HG02970 (cell line): Measurements from ENCODE around the gene FNDC3B.

Experiments
- ATAC-seq: cut with Tn5 transposase; IDR thresholded peaks from one replicate; pipeline ENCODE4 v1.9.1; 2021; ENCODE audit warnings: mild to moderate bottlenecking, moderate library complexity, moderate number of reproducible peaks; ENCODE audit not compliant: unreplicated experiment, low FRiP score

Gene FNDC3B

DNA sequence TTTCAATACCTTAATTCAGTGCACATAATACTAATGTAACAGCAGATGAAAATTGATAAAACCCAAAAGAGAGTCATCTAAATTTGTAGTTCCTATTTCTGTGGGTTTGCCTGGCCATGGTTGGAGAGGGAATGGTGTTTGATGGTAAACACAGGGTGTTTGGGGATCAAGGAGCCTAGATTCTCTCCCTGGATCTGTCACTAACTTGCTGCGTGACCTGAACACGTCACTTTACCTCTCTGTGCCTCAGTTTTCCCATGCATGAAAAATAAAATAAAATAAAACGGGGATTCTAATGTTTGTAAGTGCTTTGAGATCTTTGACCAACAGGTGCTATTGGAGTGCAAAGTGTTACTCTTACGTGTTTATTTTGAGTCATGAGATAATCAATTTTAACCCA lies 359.1 kb downstream of the FNDC3B start:
- ATAC-seq, result no peak

- ATAC-seq, result no peak
Measured at GRCh38 chr3:172402090-172402489, 362.7 kb downstream of the FNDC3B start.

DNA sequence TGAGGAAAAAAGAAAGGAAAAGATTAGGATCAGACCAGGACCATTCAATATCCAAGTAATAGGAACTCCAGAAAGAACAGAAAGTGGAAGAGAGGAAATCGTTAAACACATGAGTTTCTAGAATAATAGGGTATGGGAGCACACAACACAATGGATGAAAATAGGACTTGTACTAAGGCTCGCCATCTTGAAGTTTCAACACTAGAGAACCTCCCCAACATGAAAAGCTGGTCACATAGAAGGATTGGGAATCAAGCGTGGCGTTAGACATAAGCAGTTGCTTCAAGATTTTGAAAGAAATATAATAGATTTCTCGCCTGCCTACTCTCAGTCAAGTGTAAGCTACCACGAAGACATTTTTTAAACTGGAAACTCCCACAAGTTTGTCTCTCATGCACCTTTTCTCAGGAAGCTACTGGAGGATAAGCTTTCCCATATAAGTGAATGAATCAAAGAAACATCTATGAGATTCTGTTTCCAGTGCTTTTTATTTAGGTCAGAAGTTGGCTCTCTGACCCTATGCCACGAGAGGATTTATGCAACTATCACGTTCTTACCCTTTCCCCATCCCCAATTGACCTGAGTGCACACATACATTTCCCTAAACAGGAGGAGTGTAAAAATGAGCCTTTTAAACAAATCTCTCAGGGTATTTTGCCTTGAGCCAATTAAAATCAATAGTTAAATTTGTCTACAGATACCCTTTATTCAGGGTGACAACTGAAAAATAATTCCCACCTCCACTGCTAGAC lies 363.7 kb downstream of the FNDC3B start:
- ATAC-seq, result no peak

DNA sequence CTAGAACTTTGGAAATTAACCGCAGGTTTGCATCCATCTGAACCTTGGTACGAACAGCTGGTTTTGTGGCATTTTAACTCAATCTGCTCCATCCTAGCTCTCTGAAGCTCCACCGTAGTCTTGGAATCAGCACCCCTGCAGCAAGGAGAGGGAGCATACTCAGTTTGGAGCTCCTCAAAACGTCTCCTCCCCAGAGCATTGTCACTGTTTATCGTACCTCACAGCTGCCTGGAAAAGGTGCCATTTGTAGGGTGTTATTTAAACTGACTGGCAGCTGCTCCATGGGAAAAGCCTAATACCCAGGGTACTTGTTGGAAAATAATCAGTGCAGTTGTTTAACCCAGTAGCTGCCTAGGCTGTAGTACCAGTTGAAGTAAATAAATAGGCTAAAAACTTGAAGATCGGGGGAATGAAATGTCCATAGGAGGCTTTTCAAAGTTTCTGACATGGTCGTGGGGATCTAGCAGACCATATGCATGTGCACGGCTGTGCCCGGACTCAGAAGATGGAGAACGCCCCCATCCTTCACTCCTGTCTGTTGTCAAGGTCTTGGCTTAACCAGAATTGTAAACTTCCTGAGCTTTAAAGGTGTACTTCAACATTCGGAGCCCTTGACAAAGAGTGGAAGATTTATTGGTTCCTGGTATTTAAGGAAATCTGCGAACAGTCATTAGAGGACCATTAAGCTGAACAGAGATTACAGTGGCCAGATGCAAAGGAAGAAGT lies 365.0 kb downstream of the FNDC3B start:
- no peak for ATAC-seq

DNA sequence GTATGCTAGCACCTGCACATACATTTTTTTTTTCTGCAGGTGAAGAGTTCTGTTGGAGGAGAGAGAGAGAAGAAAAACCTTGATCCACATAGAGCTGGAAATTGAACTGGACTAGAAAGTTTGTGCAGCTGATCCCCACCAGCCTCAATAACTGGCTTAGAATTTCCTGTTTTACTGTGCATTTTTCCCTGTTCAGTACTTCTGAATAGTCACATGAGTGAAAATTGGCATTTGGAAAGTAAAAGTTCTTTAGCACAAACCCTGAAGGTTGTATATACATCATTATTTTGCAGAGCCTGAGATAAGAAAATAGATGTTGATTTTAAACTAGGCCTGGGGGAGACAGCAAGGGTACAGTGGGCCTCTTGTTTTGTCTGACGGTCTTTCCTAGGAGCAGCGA lies 366.5 kb downstream of the FNDC3B start:
- ATAC-seq, result no peak

- no peak for ATAC-seq
Measured at GRCh38 chr3:172407872-172408271, 368.5 kb downstream of the FNDC3B start.

DNA sequence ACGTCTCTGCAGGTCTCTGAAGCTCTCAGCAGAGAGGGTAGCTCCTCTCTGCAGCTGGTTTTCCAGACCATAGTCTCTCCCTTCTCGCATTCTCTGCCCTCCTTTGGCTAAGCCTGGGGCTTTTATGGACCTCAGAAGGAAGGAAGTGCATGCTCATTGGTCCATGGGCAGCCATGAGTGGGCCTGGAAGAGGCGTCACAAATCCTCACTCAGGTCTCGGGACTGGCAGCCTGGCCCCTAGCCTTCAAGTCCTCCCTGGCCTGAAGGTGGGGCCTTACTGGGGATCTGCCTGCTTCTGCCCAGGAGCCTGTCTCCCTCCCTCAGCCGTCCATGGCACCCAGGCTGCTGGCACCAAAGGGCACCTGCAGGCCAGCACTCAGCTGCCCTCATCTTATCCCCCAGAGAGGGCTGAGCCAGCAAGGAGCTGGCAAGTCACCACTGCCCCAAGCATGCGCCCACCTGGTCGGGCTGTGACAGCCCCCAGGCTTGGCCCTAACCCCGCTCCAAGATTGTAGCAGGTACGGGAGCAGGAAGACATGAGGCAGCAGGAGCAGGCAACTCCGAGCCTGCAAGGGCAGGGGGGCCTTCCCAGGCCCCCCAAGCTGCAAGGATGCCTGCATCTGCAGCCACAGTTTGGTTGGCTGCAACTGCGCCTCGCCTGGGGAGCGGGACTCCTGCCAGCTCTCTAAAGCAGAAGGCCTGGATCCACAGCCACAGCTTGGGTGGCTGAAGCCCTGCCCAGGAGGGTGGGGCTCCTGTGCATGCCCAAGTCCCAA lies 371.5 kb downstream of the FNDC3B start:
- no peak for ATAC-seq

GRCh38 chr3:172411478-172411947 lies 372.1 kb downstream of the FNDC3B start:
- ATAC-seq, result no peak

- ATAC-seq, result no peak
Measured at GRCh38 chr3:172415323-172415722, 375.9 kb downstream of the FNDC3B start.

- ATAC-seq, result no peak
Measured at GRCh38 chr3:172437713-172438112, 398.3 kb downstream of the FNDC3B start.

DNA sequence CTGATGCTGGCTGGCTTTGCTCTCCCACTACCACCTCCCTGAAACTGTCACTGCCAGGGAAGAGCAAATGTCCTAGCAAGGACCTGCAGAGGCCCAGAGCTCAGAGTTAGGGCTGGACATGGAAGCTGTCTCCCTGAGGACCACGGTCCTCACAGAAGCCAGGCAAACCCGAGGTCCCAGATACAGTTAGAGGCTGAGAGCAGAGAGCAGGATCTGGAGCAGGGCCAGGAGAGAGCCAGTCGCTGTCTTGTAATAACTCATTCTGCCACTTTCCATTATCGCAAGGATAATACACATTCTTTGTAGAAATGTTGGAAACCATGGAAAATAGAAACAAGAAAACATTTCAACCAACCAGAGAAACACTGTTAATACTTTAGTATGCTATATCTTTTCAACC lies 398.8 kb downstream of the FNDC3B start:
- ATAC-seq, result no peak

DNA sequence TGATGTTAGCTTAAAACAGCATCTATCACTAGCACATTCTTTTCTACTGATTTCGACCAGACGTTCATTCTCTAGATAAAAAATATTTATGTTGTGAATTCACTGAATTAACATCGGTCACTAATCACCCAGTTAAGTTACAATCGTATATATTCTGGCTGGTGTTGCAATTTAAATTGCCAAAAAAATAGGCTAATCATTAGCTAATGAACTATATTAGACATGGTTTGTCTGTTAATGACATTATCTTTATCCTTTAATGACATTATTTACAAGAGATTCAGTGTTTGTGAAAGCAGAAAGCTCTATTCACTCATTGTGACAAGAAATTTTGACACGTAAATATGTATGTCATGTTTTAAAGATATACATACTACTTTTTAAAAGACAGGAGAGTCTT lies 402.2 kb downstream of the FNDC3B start:
- ATAC-seq, result no peak

DNA sequence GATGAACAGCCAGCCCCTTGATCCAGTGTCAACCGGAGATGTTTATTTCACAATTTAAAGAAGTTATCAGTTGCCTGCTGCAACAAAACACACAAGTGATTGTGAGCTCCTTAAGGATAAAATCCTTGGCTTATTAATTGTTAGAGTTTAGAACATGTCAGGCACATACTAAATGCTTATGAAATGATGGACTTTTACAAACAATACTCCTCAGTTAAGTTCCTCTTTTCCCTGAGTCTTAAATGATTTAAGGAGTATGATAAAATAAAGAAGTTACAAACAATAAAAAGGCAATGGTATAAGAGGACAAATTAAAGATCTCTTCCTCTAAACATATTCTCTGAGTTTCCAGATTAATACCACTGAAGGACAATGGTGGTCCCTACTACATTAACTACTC lies 403.2 kb downstream of the FNDC3B start:
- no peak for ATAC-seq

DNA sequence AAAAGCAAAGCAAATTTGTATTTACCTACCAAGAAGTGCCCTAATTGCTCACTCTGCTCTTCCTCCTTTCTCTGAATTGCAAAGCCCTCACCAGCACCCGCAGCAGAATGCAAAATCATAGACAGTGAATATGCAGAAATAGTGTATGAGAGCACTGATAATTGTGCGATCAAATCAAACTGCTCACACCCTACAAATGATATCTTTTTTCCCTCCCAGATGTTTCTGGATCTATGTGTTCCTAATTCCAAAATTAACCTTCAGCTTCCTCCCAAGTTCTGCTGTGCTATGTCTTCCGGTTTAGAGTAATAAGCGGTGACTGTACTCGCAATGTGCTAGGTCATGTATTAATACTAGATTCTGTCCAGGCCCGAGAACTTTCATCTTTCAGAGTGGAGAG lies 405.4 kb downstream of the FNDC3B start:
- ATAC-seq, result no peak

GRCh38 chr3:172446198-172446597 lies 406.8 kb downstream of the FNDC3B start:
- no peak for ATAC-seq

- ATAC-seq, result no peak
Measured at GRCh38 chr3:172447611-172448579, 408.5 kb downstream of the FNDC3B start, which contains the start of gene GHSR. GHSR (minus strand) TSS chr3:172448456; CDS start chr3:172448413, 43 bp downstream.

- ATAC-seq, result no peak
Measured at GRCh38 chr3:172448661-172449465, 409.5 kb downstream of the FNDC3B start.

DNA sequence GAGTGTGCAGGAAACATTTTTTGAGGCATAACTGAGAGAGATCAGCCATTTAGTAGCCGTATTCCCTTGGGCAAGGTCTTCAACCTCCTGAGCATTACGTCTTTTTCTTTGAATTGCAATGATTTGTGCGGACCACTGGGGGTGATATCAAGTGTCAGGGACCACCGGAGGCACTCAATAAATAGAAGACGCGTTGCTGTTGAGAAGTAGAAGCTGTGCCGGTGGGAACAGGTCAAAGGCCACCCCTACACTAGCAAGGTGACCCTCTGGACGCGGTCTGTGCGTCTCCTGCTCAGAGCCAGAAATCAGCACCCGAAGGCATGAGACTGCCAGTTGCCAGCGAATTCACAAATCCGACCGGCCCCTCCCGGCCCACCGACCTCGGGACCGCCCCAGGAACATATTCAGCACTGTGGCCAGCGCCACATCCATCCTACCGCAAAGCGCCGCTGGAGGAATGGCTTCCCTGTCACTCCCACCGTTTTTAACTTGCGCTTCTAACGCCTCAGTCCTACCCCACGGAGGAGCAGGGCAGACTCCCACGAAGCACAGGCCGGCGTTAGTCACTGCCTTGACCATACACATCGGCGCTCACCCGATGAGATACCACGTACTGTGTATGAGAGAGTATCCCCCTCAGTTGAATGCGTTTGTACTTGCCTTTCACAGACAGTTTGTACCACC lies 410.2 kb downstream of the FNDC3B start:
- no peak for ATAC-seq
